Effector memory CD4-positive, alpha-beta T cell (primary cell): Measurements from ENCODE around the gene ENTPD6.

Experiments
- DNase-seq, 3 donors: peaks; one replicate each; pipeline ENCODE4 v3.0.0-alpha.2; 2020
- H3K27ac ChIP-seq: 2 replicates; pipeline ENCODE4 v1.7.0; 2013; ENCODE audit warnings: mild to moderate bottlenecking, low read length, moderate library complexity; ENCODE audit not compliant: insufficient read depth, poor library complexity, severe bottlenecking
- H3K27me3 ChIP-seq: replicated peaks from 2 replicates; pipeline ENCODE4 v1.7.0; 2013; ENCODE audit warnings: mild to moderate bottlenecking, low read length; ENCODE audit not compliant: insufficient read depth, control insufficient read depth, poor library complexity, severe bottlenecking
- H3K36me3 ChIP-seq: 2 replicates; pipeline ENCODE4 v1.7.0; 2013; ENCODE audit warnings: mild to moderate bottlenecking, low read length, moderate library complexity; ENCODE audit not compliant: control insufficient read depth, insufficient read depth
- H3K4me1 ChIP-seq: 2 replicates; pipeline ENCODE4 v1.7.0; 2013; ENCODE audit warnings: low read length, mild to moderate bottlenecking; ENCODE audit not compliant: control insufficient read depth, insufficient read depth, poor library complexity, severe bottlenecking
- H3K4me3 ChIP-seq: 2 replicates; pipeline ENCODE4 v1.7.0; 2013; ENCODE audit warnings: low read length, low read depth, mild to moderate bottlenecking; ENCODE audit not compliant: insufficient read depth, poor library complexity, severe bottlenecking
- H3K9me3 ChIP-seq: 2 replicates; pipeline ENCODE4 v1.7.0; 2013; ENCODE audit warnings: mild to moderate bottlenecking, low read length, moderate library complexity; ENCODE audit not compliant: control insufficient read depth
- total RNA-seq, 3 donors: gene quantifications; one replicate each; lab custom pipeline; 2026; lab: John Stamatoyannopoulos, UW

ENTPD6 gene
- 79.3 to 91.3 (median 80.5) reads per million in 3 donors for total RNA-seq

DNA sequence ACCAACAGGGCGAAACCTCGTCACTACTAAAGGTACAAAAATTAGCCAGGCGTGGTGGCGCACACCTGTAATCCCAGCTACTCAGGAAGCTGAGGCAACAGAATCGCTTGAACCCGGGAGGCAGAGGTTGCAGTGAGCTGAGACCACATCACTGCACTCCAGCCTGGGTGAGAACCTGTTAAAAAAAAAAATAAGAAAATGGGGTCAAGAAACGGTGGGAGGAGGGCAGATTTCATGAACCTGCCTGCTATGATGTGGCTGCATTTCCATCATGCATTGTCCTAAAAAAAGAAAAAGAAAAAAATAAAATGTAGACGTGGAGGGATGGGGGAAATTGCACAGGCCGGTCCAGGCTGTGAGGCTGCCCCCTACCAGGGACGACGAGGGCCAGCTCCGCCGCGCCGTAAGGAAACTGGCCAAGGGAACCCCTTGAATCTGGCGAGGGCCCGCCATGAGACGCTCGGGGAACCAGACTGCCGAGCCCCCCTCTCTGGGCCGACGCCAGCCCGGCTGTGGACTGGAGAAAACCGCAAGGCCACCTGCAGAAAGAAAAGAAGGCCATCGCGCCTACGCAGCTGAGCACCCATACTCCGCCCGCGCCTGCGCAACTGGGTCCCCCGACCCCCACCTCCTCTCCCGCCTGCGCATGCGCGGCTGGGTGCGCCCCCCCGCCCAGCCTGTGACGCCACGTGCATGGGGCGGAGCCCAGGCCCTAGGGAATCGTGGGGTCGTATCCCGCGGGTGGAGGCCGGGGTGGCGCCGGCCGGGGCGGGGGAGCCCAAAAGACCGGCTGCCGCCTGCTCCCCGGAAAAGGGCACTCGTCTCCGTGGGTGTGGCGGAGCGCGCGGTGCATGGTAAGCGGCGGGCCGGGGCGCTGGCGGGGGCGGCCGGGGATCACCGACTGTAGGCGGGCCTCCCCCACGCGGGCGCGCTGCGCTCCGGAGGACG, at the start of gene ENTPD6:
Gene ENTPD6 (plus strand): TSS at position 699 of the 948 bp plus-strand sequence. CDS start 10,825 bp downstream, outside the sequence.
- Histone ChIP-seq H3K27ac (peak within 1 kb of the TSS; percentile 76), H3K36me3 (no peaks in the 10 kb centered on the region), H3K4me1 (peaks cover 14% of the 10 kb centered on the region), H3K27me3 (no peaks in the 10 kb centered on the region), H3K9me3 (no peaks in the 10 kb centered on the region), H3K4me3 (peak within 1 kb of the TSS; percentile 84)
- peak; percentile 90 to 91 (median 90) for DNase-seq

DNA sequence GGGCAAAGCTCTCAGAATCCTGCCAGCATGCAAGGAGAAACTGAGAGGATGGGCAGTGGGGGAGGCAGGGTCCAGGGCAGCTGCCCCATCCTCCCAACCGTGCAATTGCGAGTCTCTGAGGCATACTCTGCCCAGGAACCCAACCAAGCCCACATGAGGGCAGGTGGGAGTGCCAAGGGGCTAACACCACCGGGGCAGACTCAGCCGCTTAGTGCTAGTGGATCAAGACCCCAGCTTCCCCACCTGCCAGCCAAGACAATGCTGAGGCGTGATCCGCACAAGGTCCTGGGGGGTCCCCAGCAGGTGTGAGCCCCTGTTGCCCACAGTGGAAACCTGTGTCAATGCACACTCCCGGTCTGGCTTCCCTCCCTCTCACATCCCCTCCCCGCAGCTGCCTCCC, 48.5 kb upstream of the ENTPD6 start:
- Histone ChIP-seq H3K27me3 (no peaks in the 10 kb centered on the region), H3K4me3 (no peak overlapping the region), H3K9me3 (no peaks in the 10 kb centered on the region), H3K36me3 (no peaks in the 10 kb centered on the region), H3K4me1 (peaks cover 8% of the 10 kb centered on the region), H3K27ac (no peak overlapping the region)
- DNase-seq = no peak

DNA sequence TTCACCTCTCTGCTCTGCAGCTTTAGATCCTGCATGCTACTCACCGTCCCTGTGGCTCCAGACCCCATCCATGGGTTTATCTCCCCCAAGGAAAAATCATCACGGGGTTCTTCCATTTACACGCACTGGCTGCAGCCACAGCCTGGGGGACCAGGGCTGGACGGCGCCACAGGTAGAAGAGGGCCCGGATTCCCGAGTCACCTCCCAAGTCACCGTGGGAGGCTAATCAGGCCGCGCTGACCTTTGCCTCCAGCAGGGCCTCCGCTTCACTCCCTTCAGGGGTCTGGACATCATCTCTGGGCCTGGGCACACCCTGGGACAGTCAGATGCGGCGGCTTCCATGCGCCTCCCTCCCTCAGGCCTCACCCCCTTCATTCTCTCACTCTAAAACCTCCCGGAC, 47.8 kb upstream of the ENTPD6 start:
- Histone ChIP-seq H3K4me1 (peaks cover 8% of the 10 kb centered on the region), H3K4me3 (peak overlapping the region; percentile 46), H3K36me3 (no peaks in the 10 kb centered on the region), H3K9me3 (no peaks in the 10 kb centered on the region), H3K27ac (no peak overlapping the region), H3K27me3 (no peaks in the 10 kb centered on the region)
- no peak for DNase-seq

DNA sequence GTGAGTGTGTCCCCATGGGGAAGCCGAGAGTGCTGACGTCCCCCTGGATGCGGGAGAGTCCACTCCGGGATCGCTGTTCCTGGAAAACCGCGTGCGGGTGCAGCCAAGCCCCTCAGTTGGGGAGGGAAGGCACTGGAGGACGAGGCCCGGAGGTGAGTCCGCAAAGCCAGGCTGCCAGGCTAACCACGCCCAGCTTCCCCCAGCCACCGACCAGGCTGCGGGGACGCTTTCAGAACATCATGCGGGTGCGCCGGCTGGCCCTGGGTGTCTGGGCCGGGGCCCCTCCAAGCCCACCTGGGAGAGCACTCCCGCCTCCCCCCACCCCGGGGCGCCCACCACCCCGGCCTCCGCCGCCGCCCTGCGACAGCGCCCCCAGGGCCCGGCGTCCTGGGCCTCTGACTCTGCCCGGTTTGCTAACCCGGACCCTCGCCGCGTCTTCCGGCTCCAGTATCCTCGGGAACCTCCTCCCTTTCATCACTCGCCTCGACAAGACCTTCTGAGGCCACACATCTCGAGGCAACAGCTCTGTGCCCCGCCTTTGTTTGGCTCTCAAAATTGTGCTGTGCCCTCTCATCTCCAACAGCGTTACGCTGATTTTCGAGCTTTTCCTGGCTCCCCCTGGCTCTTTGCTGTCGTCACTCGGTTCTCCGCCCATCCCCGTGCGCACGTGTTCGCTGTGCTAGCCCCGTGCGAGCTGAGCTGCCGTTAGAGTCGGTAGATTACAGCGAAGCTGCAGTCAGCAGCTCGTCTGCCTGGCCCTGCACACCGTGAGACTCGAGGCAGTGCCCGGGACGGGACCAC, 47.1 kb upstream of the ENTPD6 start:
- Histone ChIP-seq H3K36me3 (no peaks in the 10 kb centered on the region), H3K27me3 (no peaks in the 10 kb centered on the region), H3K4me1 (peaks cover 8% of the 10 kb centered on the region), H3K4me3 (peak overlapping the region; percentile 46), H3K27ac (no peak overlapping the region), H3K9me3 (no peaks in the 10 kb centered on the region)
- DNase-seq = peak; percentile 8 to 35 (median 24)

DNA sequence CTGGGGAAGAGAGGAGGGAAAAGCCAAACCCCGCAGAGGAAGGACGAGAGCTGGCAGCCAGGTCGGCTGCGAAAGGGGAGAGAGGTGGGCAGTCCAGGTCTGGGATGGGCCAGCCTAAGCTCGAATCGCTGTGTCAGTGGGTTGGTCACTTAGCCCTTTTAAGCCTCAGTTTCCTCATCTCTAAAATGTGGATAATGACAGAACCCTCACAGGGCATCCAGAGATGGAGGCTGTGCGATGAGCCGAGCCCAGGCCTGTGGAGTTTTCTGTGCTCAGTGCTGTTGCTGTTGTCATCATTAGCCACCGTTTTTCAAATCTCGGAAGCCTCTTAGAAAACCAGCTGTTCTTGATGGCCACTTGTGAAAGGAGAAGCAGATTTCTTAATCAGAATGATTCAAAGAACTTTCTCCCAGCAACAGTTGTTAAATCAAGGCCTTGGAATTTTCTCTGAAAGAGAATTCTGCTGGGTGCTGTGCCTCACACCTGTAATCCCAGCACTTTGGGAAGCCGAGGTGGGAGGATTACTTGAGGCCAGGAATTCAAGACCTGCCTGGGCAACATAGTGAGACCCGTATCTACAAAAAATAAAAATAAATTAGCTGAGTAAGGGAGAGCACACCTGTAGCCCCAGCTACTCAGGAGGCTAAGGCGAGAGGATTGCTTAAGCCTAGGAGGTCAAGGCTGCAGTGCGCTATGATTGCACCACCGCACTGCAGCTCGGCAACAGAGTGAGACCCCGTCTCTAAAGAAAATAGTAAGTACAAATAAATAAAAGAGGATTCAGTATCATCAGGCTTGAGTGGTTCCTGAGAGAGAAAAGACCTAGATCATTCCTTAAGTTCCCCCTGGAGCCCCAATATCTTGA, 46.3 kb upstream of the ENTPD6 start:
- Histone ChIP-seq H3K9me3 (no peaks in the 10 kb centered on the region), H3K4me3 (peak overlapping the region; percentile 46), H3K4me1 (peaks cover 8% of the 10 kb centered on the region), H3K27ac (no peak overlapping the region), H3K36me3 (no peaks in the 10 kb centered on the region), H3K27me3 (no peaks in the 10 kb centered on the region)
- no peak for DNase-seq

DNA sequence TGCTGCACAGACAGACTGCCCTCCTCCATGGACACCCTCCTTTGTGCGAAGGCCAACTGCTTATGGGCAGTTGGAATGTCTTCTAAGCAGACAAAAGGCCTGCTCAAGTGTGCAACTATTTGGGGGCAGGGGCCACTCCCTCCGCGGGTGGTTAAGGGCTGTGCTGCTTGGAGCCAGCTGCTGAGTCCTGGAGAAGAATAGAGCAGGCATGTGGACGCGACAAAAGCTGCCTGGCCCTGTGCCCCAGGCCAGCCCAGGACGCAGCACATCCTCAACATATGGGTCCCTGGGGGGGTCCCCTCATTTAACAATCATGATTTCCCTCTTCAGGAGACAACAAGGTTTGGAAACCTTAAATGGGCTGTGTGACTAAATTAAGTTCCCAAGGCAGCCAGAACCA, 45.5 kb upstream of the ENTPD6 start:
- peaks cover 8% of the 10 kb centered on the region for H3K4me1 ChIP-seq
- no peaks in the 10 kb centered on the region for H3K9me3 ChIP-seq
- H3K27me3 ChIP-seq = no peaks in the 10 kb centered on the region
- no peak overlapping the region for H3K4me3 ChIP-seq
- DNase-seq = no peak
- no peaks in the 10 kb centered on the region for H3K36me3 ChIP-seq
- H3K27ac ChIP-seq = no peak overlapping the region

DNA sequence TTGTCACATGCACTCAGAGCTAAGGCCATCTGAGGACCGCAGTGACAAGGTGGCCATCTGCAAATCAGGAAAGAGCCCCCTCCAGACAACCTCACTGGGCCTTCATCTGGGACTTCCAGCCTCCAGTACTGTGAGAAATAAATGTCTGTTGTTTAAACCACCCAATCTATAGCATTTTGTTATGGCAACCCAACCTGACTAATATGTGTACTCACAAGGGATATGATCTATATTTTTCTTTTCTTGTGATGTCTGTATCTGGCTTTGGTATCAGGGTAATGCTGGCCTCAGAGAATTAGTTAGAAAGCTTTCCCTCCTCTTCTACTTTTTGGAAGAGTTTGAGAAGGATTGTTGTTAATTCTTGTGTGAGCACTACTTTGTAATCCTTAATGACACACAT, 37.5 kb upstream of the ENTPD6 start:
- Histone ChIP-seq H3K9me3 (no peaks in the 10 kb centered on the region), H3K36me3 (no peaks in the 10 kb centered on the region), H3K4me3 (no peak overlapping the region), H3K4me1 (no peaks in the 10 kb centered on the region), H3K27ac (no peak overlapping the region), H3K27me3 (no peaks in the 10 kb centered on the region)
- no peak for DNase-seq

DNA sequence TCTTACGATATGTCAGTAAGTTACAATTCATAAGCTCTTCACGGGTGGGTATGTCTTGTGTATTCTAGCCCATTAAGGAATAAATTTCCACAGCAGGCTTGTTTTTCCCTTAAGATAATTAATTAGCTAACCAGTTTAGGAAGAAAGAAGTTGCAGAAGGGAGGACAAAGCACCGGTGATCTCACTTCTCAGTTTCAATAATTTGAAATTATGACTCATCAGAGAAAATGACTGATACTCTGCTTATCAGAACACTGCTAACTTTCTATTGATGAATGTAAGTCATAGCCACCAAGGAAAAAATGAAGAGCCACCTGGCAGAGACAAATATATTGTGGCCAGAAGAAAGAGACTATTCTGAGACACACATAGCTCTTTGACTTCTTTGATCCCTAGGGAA, 35.0 kb upstream of the ENTPD6 start:
- H3K27ac ChIP-seq = no peak overlapping the region
- no peaks in the 10 kb centered on the region for H3K36me3 ChIP-seq
- no peaks in the 10 kb centered on the region for H3K27me3 ChIP-seq
- H3K9me3 ChIP-seq = no peaks in the 10 kb centered on the region
- DNase-seq = no peak
- H3K4me1 ChIP-seq = no peaks in the 10 kb centered on the region
- no peak overlapping the region for H3K4me3 ChIP-seq

DNA sequence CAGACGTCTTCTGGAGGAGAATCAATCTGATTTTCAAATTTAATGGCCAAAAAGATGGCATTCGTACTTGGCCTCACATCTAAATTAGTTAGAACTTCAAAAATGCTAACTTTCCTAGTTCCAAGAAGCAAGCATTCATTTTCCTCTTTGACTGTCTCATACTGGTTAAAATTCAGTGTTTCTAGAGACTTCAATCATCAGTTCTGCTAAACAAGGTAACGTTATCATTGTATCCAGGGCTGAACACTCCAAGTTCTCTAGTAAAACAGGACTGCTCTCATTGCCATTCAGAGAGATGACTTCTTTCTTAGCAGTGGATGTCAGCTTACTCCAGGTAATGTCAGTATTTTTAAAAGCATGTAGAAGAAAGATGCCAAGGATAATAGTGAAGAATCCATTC, 34.6 kb upstream of the ENTPD6 start:
- H3K27me3 ChIP-seq = no peaks in the 10 kb centered on the region
- DNase-seq = no peak
- H3K36me3 ChIP-seq = no peaks in the 10 kb centered on the region
- no peak overlapping the region for H3K27ac ChIP-seq
- no peaks in the 10 kb centered on the region for H3K4me1 ChIP-seq
- no peaks in the 10 kb centered on the region for H3K9me3 ChIP-seq
- no peak overlapping the region for H3K4me3 ChIP-seq
